Left ventricle myocardium inferior (tissue), 1 donor: Measurements from ENCODE around the gene R3HDM2. TPM values are rescaled to one million over a fixed set of nuclear protein-coding genes. Genes with fewer than 3 reads are reported as not detected.

Experiments used
- DNase-seq: peaks from one replicate; pipeline ENCODE4 v3.0.0-alpha.2; 2020
- H3K27ac ChIP-seq: fragments of 200-600 bp; replicated peaks from 2 replicates; pipeline ENCODE4 v1.8.0; 2021
- H3K27me3 ChIP-seq: fragments of 200-600 bp; 2 replicates; pipeline ENCODE4 v1.8.0; 2021; ENCODE audit warnings: low read depth
- H3K36me3 ChIP-seq: fragments of 200-600 bp; 2 replicates; pipeline ENCODE4 v1.8.0; 2021
- H3K4me1 ChIP-seq: fragments of 200-600 bp; 2 replicates; pipeline ENCODE4 v1.8.0; 2021
- H3K4me3 ChIP-seq: fragments of 200-600 bp; 2 replicates; pipeline ENCODE4 v1.8.0; 2021; ENCODE audit warnings: mild to moderate bottlenecking, moderate library complexity
- H3K9me3 ChIP-seq: fragments of 200-600 bp; replicated peaks from 2 replicates; pipeline ENCODE4 v1.8.0; 2021
- intact Hi-C: fragments of 100-400 bp; cut with micrococcal nuclease; formaldehyde crosslinking; loops from one replicate; pipeline ENCODE4 v1.11.0; 2022
- total RNA-seq: library from RNA; stranded (reverse); fragmentation: NEBNext Ultra II Directional; extraction: Animal tissue kit (Norgen Biotek cat#: 25700); gene quantifications from one replicate; pipeline ENCODE4 v1.2.1, GENCODE V29; 2021
- TF ChIP-seq, protein P1 (sequence below): fragments of 200-600 bp; IDR thresholded peaks from 2 replicates; pipeline ENCODE4 v1.8.0; 2021; ENCODE audit warnings: antibody characterized with exemption, mild to moderate bottlenecking, borderline replicate concordance
- donor health status: DM: no; HTN: yes; CAD: no; lungs with severe emphysema.

The R3HDM2 gene
- total RNA-seq, 1 donor from 2014 or later: 63.1 TPM

GRCh38 chr12:57215065-57215464 is 215.8 kb downstream of the R3HDM2 start:
- Histone ChIP-seq H3K4me3 (no peak overlapping the region), H3K27me3 (peaks cover 56% of the 10 kb centered on the region), H3K9me3 (no peaks in the 10 kb centered on the region), H3K36me3 (peaks cover 27% of the 10 kb centered on the region), H3K27ac (no peak overlapping the region), H3K4me1 (peaks cover 51% of the 10 kb centered on the region)
- no peak for DNase-seq
- TF ChIP-seq, protein P1, sequence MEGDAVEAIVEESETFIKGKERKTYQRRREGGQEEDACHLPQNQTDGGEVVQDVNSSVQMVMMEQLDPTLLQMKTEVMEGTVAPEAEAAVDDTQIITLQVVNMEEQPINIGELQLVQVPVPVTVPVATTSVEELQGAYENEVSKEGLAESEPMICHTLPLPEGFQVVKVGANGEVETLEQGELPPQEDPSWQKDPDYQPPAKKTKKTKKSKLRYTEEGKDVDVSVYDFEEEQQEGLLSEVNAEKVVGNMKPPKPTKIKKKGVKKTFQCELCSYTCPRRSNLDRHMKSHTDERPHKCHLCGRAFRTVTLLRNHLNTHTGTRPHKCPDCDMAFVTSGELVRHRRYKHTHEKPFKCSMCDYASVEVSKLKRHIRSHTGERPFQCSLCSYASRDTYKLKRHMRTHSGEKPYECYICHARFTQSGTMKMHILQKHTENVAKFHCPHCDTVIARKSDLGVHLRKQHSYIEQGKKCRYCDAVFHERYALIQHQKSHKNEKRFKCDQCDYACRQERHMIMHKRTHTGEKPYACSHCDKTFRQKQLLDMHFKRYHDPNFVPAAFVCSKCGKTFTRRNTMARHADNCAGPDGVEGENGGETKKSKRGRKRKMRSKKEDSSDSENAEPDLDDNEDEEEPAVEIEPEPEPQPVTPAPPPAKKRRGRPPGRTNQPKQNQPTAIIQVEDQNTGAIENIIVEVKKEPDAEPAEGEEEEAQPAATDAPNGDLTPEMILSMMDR: no peak
- intact Hi-C loops: no loop called here

DNA sequence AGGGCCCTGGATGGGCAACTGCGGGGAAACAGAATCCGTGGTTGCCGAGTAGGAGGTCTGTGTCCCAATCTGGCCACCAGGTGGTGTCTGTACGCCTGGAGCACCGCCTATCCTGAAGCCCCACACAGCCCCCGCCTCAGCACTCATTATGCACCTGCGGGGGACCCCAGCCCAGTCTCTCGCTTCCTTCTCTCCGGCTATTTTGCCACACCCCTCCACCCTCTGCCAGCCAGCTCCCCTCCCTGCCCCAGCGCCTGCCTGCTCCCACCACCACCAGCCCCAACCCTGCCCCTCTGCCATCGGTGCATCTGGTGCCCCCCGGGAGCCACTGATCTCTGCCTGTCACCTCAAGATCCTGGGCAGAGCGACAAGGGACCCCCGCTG is 216.5 kb downstream of the R3HDM2 start:
- Histone ChIP-seq H3K9me3 (no peaks in the 10 kb centered on the region), H3K27me3 (peaks cover 49% of the 10 kb centered on the region), H3K27ac (peak overlapping the region; percentile 29), H3K36me3 (peaks cover 34% of the 10 kb centered on the region), H3K4me3 (no peak overlapping the region), H3K4me1 (peaks cover 56% of the 10 kb centered on the region)
- intact Hi-C loops: no loop called here
- DNase-seq: peak; percentile 57
- TF ChIP-seq, protein P1: peak; percentile 82

GRCh38 chr12:57213763-57214397 is 217.0 kb downstream of the R3HDM2 start:
- Histone ChIP-seq H3K4me1 (peaks cover 61% of the 10 kb centered on the region), H3K36me3 (peaks cover 34% of the 10 kb centered on the region), H3K4me3 (no peak overlapping the region), H3K27ac (peak overlapping the region; percentile 29), H3K27me3 (peaks cover 44% of the 10 kb centered on the region), H3K9me3 (no peaks in the 10 kb centered on the region)
- no peak for DNase-seq
- TF ChIP-seq, protein P1: no peak
- intact Hi-C loops: no loop called here

DNA sequence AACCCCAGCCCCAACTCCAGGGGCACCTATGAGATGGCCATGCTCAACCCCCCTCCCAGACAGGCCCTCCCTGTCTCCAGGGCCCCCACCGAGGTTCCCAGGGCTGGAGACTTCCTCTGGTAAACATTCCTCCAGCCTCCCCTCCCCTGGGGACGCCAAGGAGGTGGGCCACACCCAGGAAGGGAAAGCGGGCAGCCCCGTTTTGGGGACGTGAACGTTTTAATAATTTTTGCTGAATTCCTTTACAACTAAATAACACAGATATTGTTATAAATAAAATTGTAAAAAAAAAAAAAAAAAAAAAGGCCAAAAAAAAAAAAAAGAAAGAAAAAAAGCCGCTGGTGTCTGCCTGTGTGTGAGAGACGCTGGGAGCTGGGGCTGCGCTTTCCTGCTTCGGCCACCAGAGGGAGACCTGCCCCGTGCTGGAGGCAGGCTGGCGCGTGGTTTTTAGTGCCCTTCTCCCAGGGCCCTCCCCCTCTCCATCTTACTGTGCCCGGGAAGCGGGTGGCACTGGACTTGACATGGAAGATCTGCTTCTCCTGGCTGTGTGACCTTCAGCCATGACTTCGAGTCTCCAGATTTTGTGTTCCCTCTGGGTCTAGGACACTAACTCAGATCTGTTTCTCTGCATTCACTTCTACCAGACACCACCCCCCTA is 217.7 kb downstream of the R3HDM2 start:
- intact Hi-C loops: no loop called here
- Histone ChIP-seq H3K36me3 (peaks cover 35% of the 10 kb centered on the region), H3K27ac (peak overlapping the region; percentile 53)

GRCh38 chr12:57212701-57213057 is 218.2 kb downstream of the R3HDM2 start:
- Histone ChIP-seq H3K36me3 (peaks cover 40% of the 10 kb centered on the region), H3K4me3 (no peak overlapping the region), H3K4me1 (peaks cover 72% of the 10 kb centered on the region), H3K27me3 (peaks cover 32% of the 10 kb centered on the region), H3K27ac (peak overlapping the region; percentile 53), H3K9me3 (no peaks in the 10 kb centered on the region)
- no peak for DNase-seq
- intact Hi-C loops: no loop called here
- TF ChIP-seq, protein P1: no peak

More for the DNA sequence above, 217.7 kb downstream of the R3HDM2 start:
- H3K9me3 ChIP-seq: no peaks in the 10 kb centered on the region
- TF ChIP-seq, protein P1: peak; percentile 94
- H3K4me1 ChIP-seq: peaks cover 68% of the 10 kb centered on the region
- H3K4me3 ChIP-seq: no peak overlapping the region
- DNase-seq: peak; percentile 87
- H3K27me3 ChIP-seq: peaks cover 37% of the 10 kb centered on the region
